Stimulated activated CD8-positive, alpha-beta memory T cell treated with anti-CD3 and anti-CD28 coated beads, Interleukin-7, amount 100 ng/mL, for 1 hour (primary cell): ENCODE measurements around the gene AGAP5.
"Not testable (repeated sequence)": the region's sequence is repeated elsewhere in the genome, so short reads cannot be mapped to it uniquely, and the experiment has no call there.

Experiments used
- DNase-seq, 2 donors: peaks; one replicate each; pipeline ENCODE4 v3.0.0-alpha.2; 2020; ENCODE audit warnings: low read depth in 2 of 2

The AGAP5 gene

DNA sequence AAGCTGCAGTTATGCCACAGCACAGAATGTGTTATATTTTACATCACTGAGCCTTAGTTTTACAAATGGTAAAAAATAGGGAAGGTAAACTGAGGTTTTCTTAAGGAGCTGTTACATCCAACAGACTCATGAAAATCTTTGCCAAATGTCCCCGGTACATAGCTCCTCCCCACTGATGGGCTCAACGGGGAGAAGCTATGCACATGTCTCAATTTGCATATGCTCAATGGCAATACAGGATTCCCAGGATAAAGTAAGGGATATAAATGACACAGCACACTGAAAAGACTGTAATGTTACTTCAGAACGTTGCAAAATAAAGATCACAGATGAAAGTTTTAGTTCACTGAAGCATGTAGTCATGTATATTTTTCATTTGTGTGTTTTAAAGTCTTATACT lies 16.6 kb upstream of the AGAP5 start:
- not testable (repeated sequence) for DNase-seq

DNA sequence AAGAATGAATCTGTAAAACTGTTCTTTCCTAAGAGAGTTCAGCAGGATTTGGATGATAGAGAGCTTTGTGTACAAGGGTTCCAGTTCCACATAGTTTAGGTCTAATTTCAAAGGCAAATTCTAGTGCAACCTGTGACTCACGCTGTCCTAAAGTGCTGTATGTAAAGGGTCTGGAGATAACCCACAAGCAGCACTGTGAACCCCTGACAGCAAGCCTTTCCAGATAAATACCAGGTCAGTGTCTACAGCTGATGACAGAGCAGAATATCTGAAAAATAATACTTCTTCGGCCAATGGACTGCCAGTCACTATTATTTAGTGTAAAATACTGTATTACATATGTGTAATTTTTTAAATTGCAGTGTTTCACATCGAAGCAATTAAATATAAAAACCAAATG lies 16.0 kb upstream of the AGAP5 start:
- not testable (repeated sequence) for DNase-seq

DNA sequence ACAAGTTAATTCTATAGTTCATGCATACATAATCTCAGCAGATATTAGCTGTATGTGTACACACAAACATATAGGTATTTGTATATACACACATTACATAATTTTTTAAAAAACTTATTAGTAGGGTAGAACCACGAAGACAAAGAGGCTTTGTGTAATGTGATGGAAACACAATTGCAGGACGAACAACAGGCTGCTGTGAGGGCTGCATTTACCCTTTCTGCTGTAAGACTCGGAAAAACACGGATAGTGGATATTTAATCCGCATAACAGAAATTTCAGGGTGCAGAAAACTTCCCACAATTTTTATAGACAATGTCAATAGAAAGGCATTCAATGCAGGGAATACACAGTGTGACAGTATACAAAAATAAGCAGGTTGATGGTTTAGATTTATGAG lies 13.8 kb upstream of the AGAP5 start:
- DNase-seq = not testable (repeated sequence)

DNA sequence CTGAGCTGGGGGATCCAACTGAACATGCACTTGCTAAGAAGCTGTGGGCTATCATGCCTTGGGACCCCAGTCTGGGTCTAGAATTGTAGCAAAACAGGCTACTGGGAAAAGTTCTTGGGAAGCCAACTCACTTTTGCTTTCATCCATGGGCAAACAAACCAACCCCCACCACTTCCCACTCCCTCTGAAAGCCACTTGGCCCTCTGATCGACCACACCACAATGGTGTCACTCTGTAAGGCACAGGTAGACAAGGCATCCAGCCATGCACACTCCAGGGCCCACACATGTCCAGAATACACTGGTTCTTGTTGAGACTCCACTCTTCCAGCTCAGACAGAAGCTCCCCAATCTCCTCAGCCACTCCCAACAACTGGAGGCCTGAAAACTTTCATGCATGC lies 10.2 kb upstream of the AGAP5 start:
- DNase-seq = not testable (repeated sequence)

DNA sequence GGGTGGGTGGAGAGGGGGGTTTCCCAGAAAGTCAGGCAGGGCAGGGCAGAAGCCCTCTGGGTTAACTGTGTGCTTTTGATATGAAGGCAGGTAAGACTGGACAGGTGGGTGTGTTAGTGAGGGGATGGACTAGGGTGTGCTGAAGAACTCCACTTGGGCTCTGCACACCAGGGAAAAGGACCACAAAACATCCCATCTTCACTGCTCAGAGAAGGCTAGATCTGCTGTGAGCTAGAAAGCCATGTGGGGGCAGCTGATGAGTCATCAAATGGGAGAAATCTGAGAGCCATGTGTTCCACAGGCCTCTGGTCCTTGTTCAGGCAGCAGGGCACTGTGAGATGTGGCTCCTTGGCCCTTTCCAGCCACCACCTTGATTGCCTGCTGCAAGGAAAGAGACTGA lies 9.7 kb upstream of the AGAP5 start:
- DNase-seq = not testable (repeated sequence)

DNA sequence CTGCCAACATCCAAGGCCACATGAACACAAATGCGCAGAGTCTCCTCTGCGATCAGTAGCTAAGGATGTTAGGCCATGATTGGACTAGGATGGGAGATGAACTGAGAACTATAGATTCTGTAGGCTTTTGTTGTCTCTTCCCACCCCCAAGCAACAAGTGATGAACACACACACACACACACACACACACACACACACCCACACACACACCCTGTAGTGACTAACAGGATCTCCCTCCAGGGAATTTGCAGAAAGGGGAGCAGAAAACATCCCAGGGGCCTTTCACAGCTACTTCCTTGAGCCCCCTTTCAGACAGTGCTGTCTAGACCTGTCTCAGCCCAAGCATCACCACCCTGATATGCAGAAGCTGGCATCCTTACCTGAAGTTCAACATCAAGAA lies 8.6 kb upstream of the AGAP5 start:
- DNase-seq = not testable (repeated sequence)

DNA sequence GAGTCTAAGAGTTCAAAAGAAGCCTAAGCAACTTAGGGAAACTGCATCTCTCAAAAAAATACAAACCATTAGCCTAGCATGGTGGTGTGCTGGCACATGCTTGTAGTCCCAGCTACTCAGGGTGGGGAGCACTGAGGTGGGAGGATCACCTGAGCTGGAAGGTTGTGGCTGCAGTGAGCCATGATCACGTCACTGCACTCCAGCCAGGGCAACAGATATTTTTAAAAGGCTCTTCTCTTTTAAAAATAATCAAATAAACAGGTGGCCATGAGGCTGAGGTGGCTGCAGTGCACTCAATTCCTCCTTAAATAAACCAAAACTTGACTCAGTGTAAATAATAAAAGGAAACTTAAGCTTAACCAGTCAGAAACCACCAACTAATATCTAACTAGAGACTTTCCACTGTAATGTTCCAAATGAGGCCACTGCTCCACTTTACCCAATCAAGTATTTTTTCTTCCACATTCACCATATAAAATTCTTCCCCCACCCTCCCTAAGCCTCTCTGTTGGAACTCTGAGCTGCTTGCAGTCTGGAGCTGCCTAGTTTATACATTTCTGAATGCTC lies 7.7 kb upstream of the AGAP5 start:
- DNase-seq = not testable (repeated sequence)

DNA sequence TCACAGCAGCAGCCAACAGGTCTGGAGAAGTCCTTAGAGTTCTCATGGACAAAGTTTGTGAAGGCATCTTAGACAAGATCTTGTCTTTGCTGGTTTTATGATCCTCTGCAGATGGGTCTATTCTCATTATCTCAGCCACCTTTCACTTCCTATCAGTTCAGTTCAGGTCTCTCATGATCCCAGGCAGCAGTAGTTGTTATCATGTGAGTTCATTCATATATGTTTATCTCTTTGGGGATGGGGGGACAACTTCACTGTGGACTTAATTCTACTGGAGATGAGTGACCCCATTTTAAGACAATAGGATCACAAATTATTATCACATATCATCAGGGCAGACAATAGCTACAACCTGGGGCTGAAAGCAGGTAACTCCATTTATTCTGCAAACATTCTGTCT lies 6.0 kb upstream of the AGAP5 start:
- not testable (repeated sequence) for DNase-seq

DNA sequence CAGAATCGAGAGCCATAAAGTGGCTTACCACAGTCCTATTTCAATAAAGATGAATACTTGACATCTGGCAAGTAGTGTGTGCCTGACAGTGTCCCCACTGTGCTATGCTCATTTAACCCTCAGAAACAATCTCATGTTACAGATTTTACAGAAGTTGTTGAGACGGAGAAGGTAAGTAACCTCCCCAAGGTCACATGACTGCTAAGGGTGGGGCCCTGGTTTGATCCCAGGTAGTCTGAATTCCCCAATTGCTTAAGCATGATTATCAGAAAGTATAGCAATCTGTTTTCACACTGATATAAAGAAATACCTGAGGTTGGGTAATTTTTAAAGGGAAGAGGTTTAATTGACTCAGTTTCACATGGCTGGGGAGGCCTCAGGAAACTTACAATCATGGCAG lies 910 bp upstream of the AGAP5 start:
- DNase-seq = not testable (repeated sequence)

DNA sequence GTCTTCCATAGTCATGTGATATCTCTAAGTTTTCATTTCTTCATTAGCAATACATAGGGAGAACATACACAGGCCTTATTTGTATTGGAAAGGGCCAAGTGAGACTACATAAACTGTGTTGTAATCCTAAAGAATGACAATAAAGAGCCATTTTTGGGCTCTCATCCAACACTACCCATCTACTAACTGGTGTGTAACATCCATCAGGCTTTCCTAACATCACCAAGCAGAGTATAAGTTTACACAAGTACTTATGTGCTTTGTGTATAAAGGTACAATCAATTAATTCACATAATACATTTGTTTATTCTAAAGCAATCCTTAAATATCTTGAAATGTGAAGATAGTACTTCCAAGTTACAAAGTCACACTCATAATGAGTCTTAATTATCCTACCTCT lies 2.6 kb downstream of the AGAP5 start:
- not testable (repeated sequence) for DNase-seq

DNA sequence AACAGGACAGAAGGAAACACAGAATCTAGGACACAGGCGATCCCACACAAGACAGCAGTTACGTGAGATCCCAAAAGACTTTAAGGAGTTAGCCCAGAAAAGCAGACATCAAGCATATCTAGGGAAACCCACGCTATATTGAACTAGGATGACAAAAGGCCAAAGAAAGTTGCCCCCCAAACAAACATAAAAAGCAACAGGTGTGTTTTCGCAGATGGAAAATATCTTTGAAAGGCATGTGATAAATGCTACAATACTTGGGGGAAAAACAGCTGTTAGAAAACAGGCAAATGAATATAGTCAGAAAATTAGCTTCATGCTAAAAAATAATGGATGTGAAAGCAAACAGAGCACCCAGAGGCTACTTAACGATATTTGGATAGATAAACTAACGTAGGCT lies 7.2 kb downstream of the AGAP5 start:
- not testable (repeated sequence) for DNase-seq

DNA sequence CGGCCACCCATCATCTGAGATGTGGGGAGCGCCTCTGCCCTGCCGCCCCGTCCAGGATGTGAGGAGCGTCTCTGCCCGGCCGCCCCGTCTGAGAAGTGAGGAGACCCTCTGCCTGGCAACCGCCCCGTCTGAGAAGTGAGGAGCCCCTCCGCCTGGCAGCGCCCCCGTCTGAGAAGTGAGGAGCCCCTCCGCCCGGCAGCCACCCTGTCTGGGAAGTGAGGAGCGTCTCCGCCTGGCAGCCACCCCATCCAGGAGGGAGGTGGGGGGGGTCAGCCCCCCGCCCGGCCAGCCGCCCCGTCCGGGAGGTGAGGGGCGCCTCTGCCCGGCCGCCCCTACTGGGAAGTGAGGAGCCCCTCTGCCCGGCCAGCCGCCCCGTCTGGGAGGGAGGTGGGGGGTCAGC lies 8.3 kb downstream of the AGAP5 start:
- DNase-seq = not testable (repeated sequence)

DNA sequence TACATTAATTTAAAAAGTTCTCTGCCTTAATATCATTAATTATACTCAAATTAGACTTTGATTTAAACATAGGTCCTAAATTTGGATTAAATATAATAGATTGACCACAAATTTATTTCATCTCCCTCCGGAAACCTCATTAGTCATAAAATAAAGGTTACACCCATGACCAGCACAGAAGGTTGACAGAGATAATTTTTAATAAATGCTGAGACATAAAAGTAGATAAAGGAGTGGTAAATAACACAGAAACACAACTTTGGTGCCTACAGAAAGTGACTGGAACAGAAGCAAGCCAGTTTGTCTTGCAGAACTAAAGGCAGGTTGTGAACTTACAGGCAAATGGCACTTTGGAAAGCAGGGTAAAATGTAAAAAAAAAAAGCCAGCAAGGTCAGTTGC lies 10.3 kb downstream of the AGAP5 start:
- DNase-seq = not testable (repeated sequence)

DNA sequence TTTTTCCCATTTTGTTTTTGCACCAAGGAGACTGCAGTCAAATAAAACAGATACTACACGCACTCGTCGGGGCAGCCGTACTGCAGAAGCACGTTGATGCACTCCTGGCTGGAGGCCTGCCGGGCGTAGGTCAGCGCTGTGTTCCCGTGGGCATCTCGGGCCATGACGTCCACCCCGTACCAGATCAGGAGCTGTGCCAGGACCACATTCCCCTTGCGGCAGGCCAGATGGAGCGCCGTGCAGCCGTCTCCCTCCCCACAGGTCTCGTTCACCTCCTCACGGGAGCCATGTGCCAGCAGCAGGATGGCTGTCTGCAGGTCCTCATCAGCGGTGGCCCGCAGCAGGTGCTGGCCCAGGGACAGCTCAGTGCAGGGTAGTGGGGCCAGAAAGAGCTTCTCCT lies 23.4 kb downstream of the AGAP5 start:
- not testable (repeated sequence) for DNase-seq

DNA sequence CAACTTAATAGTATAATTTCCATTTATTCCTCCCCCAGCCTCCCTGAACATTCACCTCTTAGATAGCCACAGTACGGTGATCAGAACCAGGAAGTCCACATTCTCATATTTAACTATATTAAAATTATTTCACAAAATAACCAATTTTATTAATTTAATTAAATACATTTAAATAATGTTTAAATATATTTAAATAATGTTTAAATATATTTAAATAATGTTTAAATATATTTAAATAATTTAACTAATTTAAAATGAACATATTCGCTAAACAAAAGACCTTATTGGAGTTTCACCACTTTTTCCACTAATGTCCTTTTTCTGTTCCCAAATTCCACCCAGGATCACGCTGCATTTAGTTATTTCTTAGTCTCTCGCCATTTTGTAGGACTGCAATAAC lies 29.5 kb downstream of the AGAP5 start:
- not testable (repeated sequence) for DNase-seq

DNA sequence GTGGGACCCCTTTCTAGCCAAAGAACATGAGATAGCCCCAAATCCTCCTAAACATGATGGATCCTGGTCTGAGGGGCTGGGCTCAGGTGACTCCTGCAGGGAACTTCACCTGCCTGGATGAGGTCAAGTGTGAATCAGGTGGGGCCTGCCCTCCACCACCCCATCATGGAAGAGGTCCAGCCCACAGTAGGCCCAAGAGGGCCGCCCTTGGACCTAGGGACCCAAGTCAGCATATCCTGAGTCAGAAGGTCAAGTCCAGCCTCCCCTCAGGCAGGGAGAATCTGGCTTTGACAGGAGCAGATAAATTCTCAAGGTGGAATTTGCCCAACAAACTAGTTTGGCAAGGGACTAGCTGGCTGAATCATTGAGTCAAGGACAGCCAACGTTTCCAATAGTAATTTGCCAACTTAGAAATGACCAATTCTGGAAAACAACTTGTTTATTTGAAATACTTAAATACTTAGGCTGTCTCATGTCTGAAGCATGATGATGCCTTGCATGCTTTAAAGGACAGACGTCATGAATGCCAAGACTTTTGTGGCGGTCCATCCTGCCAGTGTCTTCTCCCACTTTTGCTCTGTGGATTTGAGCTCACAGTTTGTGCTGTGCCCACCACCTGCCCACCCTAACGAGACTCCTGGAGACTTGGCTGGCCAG lies 31.6 kb downstream of the AGAP5 start:
- not testable (repeated sequence) for DNase-seq

DNA sequence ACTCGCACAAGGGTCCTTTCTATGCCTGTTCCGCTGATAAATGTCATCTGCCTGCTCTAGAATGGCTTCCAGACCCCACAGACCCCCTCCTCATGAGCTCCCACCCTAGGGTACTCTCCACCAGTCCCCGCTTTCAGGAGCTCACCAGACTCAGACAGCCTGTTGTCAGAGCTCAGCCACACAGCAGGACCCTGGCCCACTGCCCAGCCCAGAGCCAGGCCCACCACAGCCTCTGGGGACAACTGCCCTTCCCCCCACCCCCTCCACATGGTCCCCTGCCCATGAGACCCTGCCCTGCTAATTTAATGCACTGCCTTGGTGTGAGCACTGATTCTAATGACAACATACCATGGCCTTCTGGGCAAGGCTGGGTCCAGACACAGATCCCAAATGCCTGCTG lies 32.3 kb downstream of the AGAP5 start:
- DNase-seq = not testable (repeated sequence)

DNA sequence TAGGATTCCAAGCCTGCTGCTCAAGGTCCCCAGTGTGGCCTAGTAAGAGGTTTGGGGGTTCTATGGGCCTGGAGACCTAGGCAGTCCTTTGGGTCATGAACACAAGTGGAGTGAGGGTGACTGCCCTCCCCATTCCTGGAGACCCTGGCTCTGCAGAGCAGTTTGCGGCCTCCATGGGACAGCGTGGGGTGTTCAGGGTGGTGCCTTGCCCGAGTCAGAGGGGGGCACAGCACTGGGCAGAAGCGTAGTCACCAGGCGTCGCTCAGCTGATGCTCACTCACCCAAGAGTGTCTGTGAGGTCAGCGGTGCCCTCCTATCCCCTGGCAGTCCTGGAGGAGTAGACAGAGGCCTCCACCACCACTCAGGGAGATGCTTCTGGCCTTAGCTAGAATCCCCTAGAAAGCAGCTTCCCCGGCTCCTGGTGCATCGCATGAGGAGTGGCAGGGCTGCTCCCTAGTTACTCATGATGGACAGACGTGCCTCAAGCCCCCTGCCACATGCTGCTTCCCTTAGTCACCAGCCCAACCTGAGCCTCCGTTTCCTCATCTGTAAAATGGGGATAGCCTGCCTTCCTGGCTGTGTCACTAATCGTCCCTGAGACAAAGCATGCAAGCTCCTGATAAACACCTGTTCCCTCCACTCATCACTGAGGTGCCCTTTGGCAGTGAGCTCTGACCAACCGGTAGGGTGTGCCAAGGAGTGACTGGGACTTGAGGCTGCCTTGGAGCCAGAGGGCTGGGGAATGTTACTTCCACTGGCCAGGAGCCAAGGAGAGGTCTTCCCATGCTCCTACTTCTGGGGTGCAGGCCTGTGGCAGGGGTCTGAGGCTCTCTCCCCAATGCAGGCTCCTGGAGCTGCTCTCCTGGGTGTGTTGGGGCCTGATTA lies 33.5 kb downstream of the AGAP5 start:
- not testable (repeated sequence) for DNase-seq

DNA sequence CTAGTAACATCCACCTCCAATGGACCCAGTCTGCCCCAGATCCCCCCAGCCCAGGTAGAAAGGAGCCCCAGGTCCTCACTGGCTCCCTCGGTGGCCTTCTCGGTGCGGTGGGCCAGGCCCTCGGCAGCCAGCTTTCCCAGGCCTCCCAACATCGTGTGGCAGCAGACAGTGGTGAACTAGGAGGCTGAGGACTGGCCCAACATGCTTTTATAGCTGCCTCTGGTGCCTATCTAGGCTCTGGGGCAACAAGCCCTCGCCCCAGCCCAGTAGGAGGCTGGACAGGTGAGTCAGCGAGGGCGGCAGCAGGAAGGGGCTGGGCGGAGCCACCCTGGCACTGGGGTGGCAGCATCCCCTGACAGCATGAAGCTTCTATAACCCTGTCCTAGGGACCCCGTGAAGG lies 34.3 kb downstream of the AGAP5 start:
- DNase-seq = not testable (repeated sequence)

DNA sequence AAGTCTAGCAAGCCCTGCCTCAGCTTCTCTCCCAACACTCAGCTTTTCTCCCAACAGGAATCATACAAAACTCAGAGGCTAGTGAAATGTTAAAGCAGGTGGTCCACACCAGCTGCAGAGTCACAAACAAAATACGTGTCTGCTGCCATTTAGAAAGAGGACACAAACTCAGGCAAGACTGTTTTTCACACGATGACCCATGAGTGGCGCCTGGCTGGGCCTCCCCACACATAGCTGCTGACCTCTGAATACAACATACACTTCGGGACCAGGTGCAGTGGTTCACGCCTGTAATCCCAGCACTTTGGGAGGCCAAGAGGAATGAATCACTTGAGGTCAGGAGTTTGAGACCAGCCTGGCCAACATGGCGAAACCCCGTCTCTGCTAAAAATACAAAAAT lies 35.2 kb downstream of the AGAP5 start:
- DNase-seq = not testable (repeated sequence)

DNA sequence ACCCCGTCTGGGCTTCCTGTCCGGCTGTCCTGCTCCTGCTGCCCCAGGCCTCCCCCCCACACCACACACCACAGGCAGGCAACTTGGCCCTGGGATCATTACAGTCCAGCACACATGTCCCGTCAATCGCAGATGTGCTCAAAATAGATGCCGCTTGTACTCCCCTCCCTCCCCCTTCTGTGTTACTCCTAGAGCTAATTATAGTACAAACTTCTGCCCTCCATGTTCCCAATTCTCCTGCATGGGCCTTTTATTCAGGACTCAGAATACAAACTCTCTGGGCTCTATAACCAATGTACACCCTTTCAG lies 42.0 kb downstream of the AGAP5 start, which contains the start of gene SYNPO2L:
Gene SYNPO2L (minus strand): TSS at position 40 of the 309 bp plus-strand sequence. CDS start 107 bp downstream, outside the sequence.
- DNase-seq = no peak

DNA sequence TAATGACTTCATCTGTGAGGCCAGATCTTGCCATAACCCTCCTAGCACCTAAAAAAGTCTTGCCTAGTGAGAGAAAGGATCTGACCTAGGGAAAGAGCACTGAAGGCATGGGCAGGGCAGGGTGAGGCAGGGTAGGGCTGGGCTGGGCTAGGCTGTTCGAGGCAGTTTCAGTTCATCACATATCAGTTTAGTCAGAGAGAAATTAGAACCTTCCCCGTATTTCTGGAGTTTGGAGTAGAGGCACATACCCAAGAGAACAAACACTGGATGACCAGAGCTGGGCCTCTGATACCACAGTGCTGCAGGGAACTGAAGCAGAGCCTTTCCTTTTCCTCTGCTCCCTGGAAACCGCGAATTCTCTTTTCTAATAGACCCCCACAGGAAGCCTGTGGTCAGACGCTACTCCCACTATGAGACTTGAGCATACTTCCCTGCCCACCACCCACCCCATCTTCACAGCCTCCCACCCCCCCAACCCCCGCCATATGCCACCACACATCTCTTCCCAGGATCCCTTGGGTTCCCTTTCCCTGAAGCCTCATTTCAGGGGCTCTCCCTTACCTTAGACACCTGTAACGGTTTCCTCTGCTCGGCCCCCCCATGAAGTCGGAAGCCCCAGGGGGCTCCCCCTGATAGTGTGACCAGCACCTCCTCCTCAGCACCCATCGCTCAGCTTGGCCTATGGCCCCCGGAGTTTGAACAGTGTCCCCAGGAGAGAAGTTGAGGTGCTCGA lies 42.5 kb downstream of the AGAP5 start:
- no peak for DNase-seq
